ENCODE data around the gene HELZ. TPM values are rescaled to one million over a fixed set of nuclear protein-coding genes. Genes with fewer than 3 reads are reported as not detected.

Gene HELZ
- total RNA-seq, 1 donor from 2014 or later = 44.9 TPM

GRCh38 chr17:67124450-67125148 lies 120.4 kb downstream of the HELZ start:
- no peak overlapping the region for H3K27ac ChIP-seq
- Mint-ChIP-seq H3K36me3 (peaks cover 12% of the 10 kb centered on the region), H3K4me3 (no peak overlapping the region), H3K27ac (no peak overlapping the region), H3K4me1 (peaks cover 3% of the 10 kb centered on the region), H3K9me3 (no peaks in the 10 kb centered on the region), H3K27me3 (ENCODE audit: insufficient read depth, low read depth) (no peaks in the 10 kb centered on the region)
- H3K36me3 ChIP-seq = no peaks in the 10 kb centered on the region
- no peaks in the 10 kb centered on the region for H3K79me2 ChIP-seq (ENCODE audit: low read depth)
- no peak overlapping the region for H3K4me2 ChIP-seq
- H3F3A ChIP-seq (ENCODE audit: low read depth) = no peaks in the 10 kb centered on the region
- H3K4me3 ChIP-seq = no peak overlapping the region
- H3K4me1 ChIP-seq = no peaks in the 10 kb centered on the region
- H3K9me3 ChIP-seq (ENCODE audit: low read depth) = no peaks in the 10 kb centered on the region
- no peak for DNase-seq (ENCODE audit: low spot score)
- no peak overlapping the region for H3K9ac ChIP-seq
- no peaks in the 10 kb centered on the region for H4K20me1 ChIP-seq (ENCODE audit: low read depth)
- TF ChIP-seq EZH2phosphoT487 (IDR thresholded peaks at IDR 0.05) (no peak), EZH2 (IDR thresholded peaks at IDR 0.05) (no peak)
- H3K27me3 ChIP-seq = no peaks in the 10 kb centered on the region
- no peak overlapping the region for H2AFZ ChIP-seq (replicated peaks)

- Histone ChIP-seq H3K79me2 (ENCODE audit: low read depth) (no peaks in the 10 kb centered on the region), H3K27me3 (no peaks in the 10 kb centered on the region), H3K36me3 (no peaks in the 10 kb centered on the region), H3K4me1 (no peaks in the 10 kb centered on the region), H3K9ac (no peak overlapping the region), H2AFZ (replicated peaks) (no peak overlapping the region), H3F3A (ENCODE audit: low read depth) (no peaks in the 10 kb centered on the region), H3K4me3 (no peak overlapping the region), H3K9me3 (ENCODE audit: low read depth) (no peaks in the 10 kb centered on the region), H4K20me1 (ENCODE audit: low read depth) (no peaks in the 10 kb centered on the region), H3K27ac (no peak overlapping the region), H3K4me2 (no peak overlapping the region)
- no peak for TF ChIP-seq CTCF (IDR thresholded peaks at IDR 0.05)
- no peak for TF ChIP-seq EZH2phosphoT487 (IDR thresholded peaks at IDR 0.05)
- no peak for TF ChIP-seq EZH2 (IDR thresholded peaks at IDR 0.05)
- Mint-ChIP-seq H3K4me1 (peaks cover 3% of the 10 kb centered on the region), H3K27me3 (ENCODE audit: insufficient read depth, low read depth) (no peaks in the 10 kb centered on the region), H3K4me3 (no peak overlapping the region), H3K36me3 (peaks cover 20% of the 10 kb centered on the region), H3K27ac (no peak overlapping the region), H3K9me3 (no peaks in the 10 kb centered on the region)
- DNase-seq (ENCODE audit: low spot score) = no peak
Observed at GRCh38 chr17:67123699-67124098, 121.3 kb downstream of the HELZ start.

- Histone ChIP-seq H4K20me1 (ENCODE audit: low read depth) (no peaks in the 10 kb centered on the region), H3K36me3 (no peaks in the 10 kb centered on the region), H3K27me3 (no peaks in the 10 kb centered on the region), H3K4me1 (no peaks in the 10 kb centered on the region), H3K9me3 (ENCODE audit: low read depth) (no peaks in the 10 kb centered on the region), H3K4me2 (no peak overlapping the region), H3F3A (ENCODE audit: low read depth) (no peaks in the 10 kb centered on the region), H3K27ac (no peak overlapping the region), H2AFZ (replicated peaks) (no peak overlapping the region), H3K79me2 (ENCODE audit: low read depth) (no peaks in the 10 kb centered on the region), H3K4me3 (no peak overlapping the region), H3K9ac (no peak overlapping the region)
- DNase-seq (ENCODE audit: low spot score) = no peak
- Mint-ChIP-seq H3K27me3 (ENCODE audit: insufficient read depth, low read depth) (no peaks in the 10 kb centered on the region), H3K4me3 (no peak overlapping the region), H3K9me3 (peaks cover 5% of the 10 kb centered on the region), H3K27ac (no peak overlapping the region), H3K36me3 (peaks cover 33% of the 10 kb centered on the region), H3K4me1 (peaks cover 3% of the 10 kb centered on the region)
- TF ChIP-seq EZH2 (IDR thresholded peaks at IDR 0.05) (no peak), EZH2phosphoT487 (IDR thresholded peaks at IDR 0.05) (no peak), CTCF (IDR thresholded peaks at IDR 0.05) (no peak)
Observed at GRCh38 chr17:67121316-67121891, 123.6 kb downstream of the HELZ start.

GRCh38 chr17:67119102-67119501 lies 125.9 kb downstream of the HELZ start:
- no peak overlapping the region for H3K4me3 ChIP-seq
- no peak for TF ChIP-seq EZH2phosphoT487 (IDR thresholded peaks at IDR 0.05)
- TF ChIP-seq CTCF (IDR thresholded peaks at IDR 0.05) = no peak
- TF ChIP-seq EZH2 (IDR thresholded peaks at IDR 0.05) = no peak
- no peak overlapping the region for H3K4me2 ChIP-seq
- H3K27me3 Mint-ChIP-seq (ENCODE audit: insufficient read depth, low read depth) = no peaks in the 10 kb centered on the region
- H3K9me3 ChIP-seq (ENCODE audit: low read depth) = no peaks in the 10 kb centered on the region
- H3K27ac ChIP-seq = no peak overlapping the region
- no peaks in the 10 kb centered on the region for H3K36me3 ChIP-seq
- H3K9ac ChIP-seq = no peak overlapping the region
- no peaks in the 10 kb centered on the region for H3F3A ChIP-seq (ENCODE audit: low read depth)
- no peak overlapping the region for H2AFZ ChIP-seq (replicated peaks)
- no peaks in the 10 kb centered on the region for H3K4me1 Mint-ChIP-seq
- no peaks in the 10 kb centered on the region for H3K27me3 ChIP-seq
- H3K4me3 Mint-ChIP-seq = no peak overlapping the region
- no peak for DNase-seq (ENCODE audit: low spot score)
- H3K27ac Mint-ChIP-seq = no peak overlapping the region
- H3K36me3 Mint-ChIP-seq = peaks cover 38% of the 10 kb centered on the region
- H3K9me3 Mint-ChIP-seq = peaks cover 7% of the 10 kb centered on the region
- H3K79me2 ChIP-seq (ENCODE audit: low read depth) = no peaks in the 10 kb centered on the region
- no peaks in the 10 kb centered on the region for H4K20me1 ChIP-seq (ENCODE audit: low read depth)
- H3K4me1 ChIP-seq = no peaks in the 10 kb centered on the region
